CD4-positive, alpha-beta T cell treated with Interleukin-21 for 1 hour (primary cell): ENCODE data around the gene ASNS.
"Not testable (repeated sequence)": the region's sequence is repeated elsewhere in the genome, so short reads cannot be mapped to it uniquely, and the experiment has no call there.

Experiments
- DNase-seq: peaks from one replicate; pipeline ENCODE4 v3.0.0-alpha.2; 2020

ASNS gene

GRCh38 chr7:97872025-97872669 is at the start of gene ASNS:
TSS of gene ASNS (minus strand) at chr7:97872408. CDS start at chr7:97869156, 3,252 bp downstream.
- DNase-seq: peak; percentile 83

GRCh38 chr7:97921254-97921653 is 49.0 kb upstream of the ASNS start:
- not testable (repeated sequence) for DNase-seq

- not testable (repeated sequence) for DNase-seq
These were observed 43.1 kb upstream of the ASNS start for GRCh38 chr7:97915267-97915666.

GRCh38 chr7:97912294-97912693 is 40.1 kb upstream of the ASNS start:
- not testable (repeated sequence) for DNase-seq

- not testable (repeated sequence) for DNase-seq
These were observed 24.7 kb upstream of the ASNS start for GRCh38 chr7:97896893-97897292.

GRCh38 chr7:97891721-97892120 is 19.5 kb upstream of the ASNS start:
- not testable (repeated sequence) for DNase-seq

- not testable (repeated sequence) for DNase-seq
These were observed 7.3 kb upstream of the ASNS start for GRCh38 chr7:97879527-97879926.

GRCh38 chr7:97874894-97875293 is 2.7 kb upstream of the ASNS start:
- DNase-seq: not testable (repeated sequence)

GRCh38 chr7:97873606-97874005 is 1.4 kb upstream of the ASNS start:
- DNase-seq: no peak

GRCh38 chr7:97871659-97872024 is 566 bp downstream of the ASNS start:
- DNase-seq: no peak

GRCh38 chr7:97868788-97869187 is 3.4 kb downstream of the ASNS start:
- DNase-seq: no peak

GRCh38 chr7:97868314-97868713 is 3.9 kb downstream of the ASNS start:
- DNase-seq: no peak

- no peak for DNase-seq
These were observed 7.1 kb downstream of the ASNS start for GRCh38 chr7:97865104-97865503.

GRCh38 chr7:97859606-97860204 is 12.5 kb downstream of the ASNS start:
- DNase-seq: no peak

GRCh38 chr7:97858221-97858620 is 14.0 kb downstream of the ASNS start:
- DNase-seq: no peak

GRCh38 chr7:97857544-97857943 is 14.7 kb downstream of the ASNS start:
- DNase-seq: no peak

- DNase-seq: no peak
These were observed 20.5 kb downstream of the ASNS start for GRCh38 chr7:97851683-97852082.

- DNase-seq: not testable (repeated sequence)
These were observed 21.8 kb downstream of the ASNS start for GRCh38 chr7:97850262-97851031.

- no peak for DNase-seq
These were observed 24.4 kb downstream of the ASNS start for GRCh38 chr7:97847791-97848190.

GRCh38 chr7:97846945-97847344 is 25.3 kb downstream of the ASNS start:
- no peak for DNase-seq

GRCh38 chr7:97845622-97846203 is 26.5 kb downstream of the ASNS start:
- DNase-seq: peak; percentile 19

GRCh38 chr7:97844036-97844435 is 28.2 kb downstream of the ASNS start:
- no peak for DNase-seq

- DNase-seq: no peak
These were observed 29.3 kb downstream of the ASNS start for GRCh38 chr7:97842772-97843345.
